ENCODE results near the gene DNAJC18.

DNAJC18 gene

GRCh38 chr5:139386050-139386438 is 53.3 kb downstream of the DNAJC18 start:
- no peak for DNase-seq

GRCh38 chr5:139385061-139386049 is 54.0 kb downstream of the DNAJC18 start:
- no peak for DNase-seq

GRCh38 chr5:139384591-139385051 is 54.7 kb downstream of the DNAJC18 start:
- no peak for DNase-seq

- DNase-seq = no peak
Measured at GRCh38 chr5:139383993-139384590, 55.2 kb downstream of the DNAJC18 start.

- no peak for DNase-seq
Measured at GRCh38 chr5:139383275-139383992, 55.9 kb downstream of the DNAJC18 start, which contains the start of gene SLC23A1. Gene SLC23A1 (minus strand): TSS chr5:139383297. CDS start chr5:139383253, 44 bp downstream.

GRCh38 chr5:139382807-139383206 is 56.5 kb downstream of the DNAJC18 start:
- DNase-seq = no peak

GRCh38 chr5:139381837-139382761 is 57.2 kb downstream of the DNAJC18 start:
- no peak for DNase-seq

- DNase-seq = no peak
Measured at GRCh38 chr5:139379626-139380449, 59.5 kb downstream of the DNAJC18 start.

- no peak for DNase-seq
Measured at GRCh38 chr5:139378941-139379361, 60.4 kb downstream of the DNAJC18 start.

- no peak for DNase-seq
Measured at GRCh38 chr5:139378101-139378825, 61.1 kb downstream of the DNAJC18 start.

- peak; percentile 42 for DNase-seq
Measured at GRCh38 chr5:139377226-139377625, 62.1 kb downstream of the DNAJC18 start.

- no peak for DNase-seq
Measured at GRCh38 chr5:139376364-139376763, 63.0 kb downstream of the DNAJC18 start.

GRCh38 chr5:139374909-139375308 is 64.4 kb downstream of the DNAJC18 start:
- peak; percentile 43 for DNase-seq

- DNase-seq = peak; percentile 46
Measured at GRCh38 chr5:139371482-139372435, 67.6 kb downstream of the DNAJC18 start.

- no peak for DNase-seq
Measured at GRCh38 chr5:139369181-139369580, 70.1 kb downstream of the DNAJC18 start.

- DNase-seq = no peak
Measured at GRCh38 chr5:139368613-139369012, 70.7 kb downstream of the DNAJC18 start.

GRCh38 chr5:139364466-139364865 is 74.9 kb downstream of the DNAJC18 start:
- no peak for DNase-seq

GRCh38 chr5:139363937-139364336 is 75.4 kb downstream of the DNAJC18 start:
- no peak for DNase-seq

GRCh38 chr5:139361835-139362429 is 77.4 kb downstream of the DNAJC18 start:
- DNase-seq = no peak
